Measurements from ENCODE around the gene RPL7A.
A peak's percentile ranks its signal among the peaks of the same experiment; 100 is the strongest.
"Not testable (repeated sequence)": the region's sequence is repeated elsewhere in the genome, so short reads cannot be mapped to it uniquely, and the experiment has no call there.

Gene RPL7A

GRCh38 chr9:133334161-133334560 is 13.9 kb upstream of the RPL7A start:
- H3K4me3 ChIP-seq (ENCODE audit: control insufficient read depth, low read depth, low read length): no peak overlapping the region
- DNase-seq (ENCODE audit: low read depth): no peak
- no peak for TF ChIP-seq CTCF (conservative IDR thresholded peaks at IDR 0.05; ENCODE audit: control insufficient read depth, insufficient read depth, low read depth, low read length)

- not testable (repeated sequence) for DNase-seq (ENCODE audit: low read depth)
- H3K4me3 ChIP-seq (ENCODE audit: control insufficient read depth, low read depth, low read length): peak overlapping the region; percentile 95
Measured at GRCh38 chr9:133334888-133335287, 13.1 kb upstream of the RPL7A start.

GRCh38 chr9:133335924-133336811 is 11.8 kb upstream of the RPL7A start, which contains the start of gene SURF6:
Gene SURF6, minus strand, starts transcription at chr9:133336188. Its CDS starts 56 bp downstream, at chr9:133336132.
- TF ChIP-seq CTCF (conservative IDR thresholded peaks at IDR 0.05; ENCODE audit: control insufficient read depth, insufficient read depth, low read depth, low read length): no peak

GRCh38 chr9:133339641-133340040 is 8.4 kb upstream of the RPL7A start:
- H3K4me3 ChIP-seq (ENCODE audit: control insufficient read depth, low read depth, low read length): no peak overlapping the region
- TF ChIP-seq CTCF (conservative IDR thresholded peaks at IDR 0.05; ENCODE audit: control insufficient read depth, insufficient read depth, low read depth, low read length): no peak
- no peak for DNase-seq (ENCODE audit: low read depth)

More at GRCh38 chr9:133335924-133336811, 11.8 kb upstream of the RPL7A start, which contains the start of gene SURF6:
- peak within 1 kb of the TSS; percentile 95 for H3K4me3 ChIP-seq (ENCODE audit: control insufficient read depth, low read depth, low read length)
- DNase-seq (ENCODE audit: low read depth): peak; percentile 80

GRCh38 chr9:133340256-133340655 is 7.8 kb upstream of the RPL7A start:
- TF ChIP-seq CTCF (conservative IDR thresholded peaks at IDR 0.05; ENCODE audit: control insufficient read depth, insufficient read depth, low read depth, low read length): no peak
- H3K4me3 ChIP-seq (ENCODE audit: control insufficient read depth, low read depth, low read length): no peak overlapping the region
- DNase-seq (ENCODE audit: low read depth): no peak

- no peak for DNase-seq (ENCODE audit: low read depth)
- H3K4me3 ChIP-seq (ENCODE audit: control insufficient read depth, low read depth, low read length): no peak overlapping the region
Measured at GRCh38 chr9:133340916-133341315, 7.1 kb upstream of the RPL7A start.

More at GRCh38 chr9:133340916-133341315, 7.1 kb upstream of the RPL7A start:
- no peak for TF ChIP-seq CTCF (conservative IDR thresholded peaks at IDR 0.05; ENCODE audit: control insufficient read depth, insufficient read depth, low read depth, low read length)

Measured in fibroblast of mammary gland (primary cell).